ENCODE data around the gene ITPR2.
"Not testable (repeated sequence)": the region's sequence is repeated elsewhere in the genome, so short reads cannot be mapped to it uniquely, and the experiment has no call there.

Gene ITPR2

DNA sequence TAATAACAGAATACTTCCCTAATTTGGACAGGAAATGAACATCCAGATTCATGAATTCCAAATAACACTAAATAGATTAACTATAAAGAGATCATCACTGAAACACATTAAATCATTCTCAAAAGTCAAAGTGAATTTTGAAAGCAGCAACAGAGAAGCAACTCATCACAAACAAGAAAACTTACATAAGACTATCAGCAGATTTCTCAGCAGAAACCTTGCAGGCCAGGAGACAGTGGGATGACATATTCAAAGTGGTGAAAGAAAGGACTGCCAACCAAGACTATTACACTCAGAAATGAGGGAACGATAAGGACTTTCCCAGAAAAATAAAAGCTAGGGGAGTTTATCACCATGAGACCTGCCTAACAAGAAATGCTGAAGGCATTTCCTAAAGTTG is 70.8 kb downstream of the ITPR2 start:
- H3K4me3 ChIP-seq (ENCODE audit: low read length), result no peak overlapping the region
- H3K27ac ChIP-seq (ENCODE audit: low read length), result no peak overlapping the region
- 0 out of 2 replicates have a peak, but pooled peaks cover 3% of the 10 kb centered on the region for H3K4me1 ChIP-seq (ENCODE audit: low read length)
- H3F3A ChIP-seq (ENCODE audit: insufficient read depth, low read length), result no peaks in the 10 kb centered on the region
- no peaks in the 10 kb centered on the region for H3K79me2 ChIP-seq (ENCODE audit: low read length)
- no peak overlapping the region for H3K9ac ChIP-seq (ENCODE audit: low read length)
- H3K9me3 ChIP-seq (replicated peaks; ENCODE audit: insufficient read depth, low read length), result no peaks in the 10 kb centered on the region
- no peaks in the 10 kb centered on the region for H3K36me3 ChIP-seq (replicated peaks; ENCODE audit: insufficient read depth, low read length)
- H4K20me1 ChIP-seq (ENCODE audit: insufficient read depth, low read length), result no peaks in the 10 kb centered on the region
- no peak overlapping the region for H3K4me2 ChIP-seq (ENCODE audit: low read depth, low read length)
- no peaks in the 10 kb centered on the region for H3K27me3 ChIP-seq (replicated peaks; ENCODE audit: insufficient read depth, low read length)
- H2AFZ ChIP-seq (ENCODE audit: low read length), result no peak overlapping the region
- no peak for TF ChIP-seq EZH2phosphoT487 (IDR thresholded peaks at IDR 0.05; ENCODE audit: low read length)
- TF ChIP-seq EZH2 (optimal IDR thresholded peaks at IDR 0.05; ENCODE audit: low read depth, low read length), result no peak
- TF ChIP-seq, protein P1, sequence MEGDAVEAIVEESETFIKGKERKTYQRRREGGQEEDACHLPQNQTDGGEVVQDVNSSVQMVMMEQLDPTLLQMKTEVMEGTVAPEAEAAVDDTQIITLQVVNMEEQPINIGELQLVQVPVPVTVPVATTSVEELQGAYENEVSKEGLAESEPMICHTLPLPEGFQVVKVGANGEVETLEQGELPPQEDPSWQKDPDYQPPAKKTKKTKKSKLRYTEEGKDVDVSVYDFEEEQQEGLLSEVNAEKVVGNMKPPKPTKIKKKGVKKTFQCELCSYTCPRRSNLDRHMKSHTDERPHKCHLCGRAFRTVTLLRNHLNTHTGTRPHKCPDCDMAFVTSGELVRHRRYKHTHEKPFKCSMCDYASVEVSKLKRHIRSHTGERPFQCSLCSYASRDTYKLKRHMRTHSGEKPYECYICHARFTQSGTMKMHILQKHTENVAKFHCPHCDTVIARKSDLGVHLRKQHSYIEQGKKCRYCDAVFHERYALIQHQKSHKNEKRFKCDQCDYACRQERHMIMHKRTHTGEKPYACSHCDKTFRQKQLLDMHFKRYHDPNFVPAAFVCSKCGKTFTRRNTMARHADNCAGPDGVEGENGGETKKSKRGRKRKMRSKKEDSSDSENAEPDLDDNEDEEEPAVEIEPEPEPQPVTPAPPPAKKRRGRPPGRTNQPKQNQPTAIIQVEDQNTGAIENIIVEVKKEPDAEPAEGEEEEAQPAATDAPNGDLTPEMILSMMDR (IDR thresholded peaks at IDR 0.05; ENCODE audit: low read length), result no peak
- DNase-seq, result no peak
- no peaks in the 10 kb centered on the region for H3K9me2 ChIP-seq (replicated peaks; ENCODE audit: insufficient read depth, low read length)

DNA sequence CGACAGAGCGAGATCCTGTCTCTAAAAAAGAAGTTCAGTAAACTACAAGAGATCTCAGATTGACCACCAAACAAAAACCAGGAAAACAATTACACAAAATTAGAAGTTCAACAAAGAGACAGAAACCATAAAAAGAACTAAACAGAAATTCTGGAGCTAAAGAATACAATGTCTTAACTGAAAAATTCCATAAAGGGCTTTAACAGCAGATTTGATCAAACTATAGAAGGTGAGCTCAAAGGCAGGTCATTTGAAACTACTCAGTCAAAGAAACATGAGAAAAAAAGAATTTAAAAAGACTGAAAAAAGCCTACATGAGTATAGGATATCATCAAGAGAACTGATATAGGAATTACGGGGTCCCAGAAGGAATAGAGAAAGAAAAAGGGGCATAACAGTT is 71.2 kb downstream of the ITPR2 start:
- H3K4me2 ChIP-seq (ENCODE audit: low read depth, low read length), result no peak overlapping the region

DNA sequence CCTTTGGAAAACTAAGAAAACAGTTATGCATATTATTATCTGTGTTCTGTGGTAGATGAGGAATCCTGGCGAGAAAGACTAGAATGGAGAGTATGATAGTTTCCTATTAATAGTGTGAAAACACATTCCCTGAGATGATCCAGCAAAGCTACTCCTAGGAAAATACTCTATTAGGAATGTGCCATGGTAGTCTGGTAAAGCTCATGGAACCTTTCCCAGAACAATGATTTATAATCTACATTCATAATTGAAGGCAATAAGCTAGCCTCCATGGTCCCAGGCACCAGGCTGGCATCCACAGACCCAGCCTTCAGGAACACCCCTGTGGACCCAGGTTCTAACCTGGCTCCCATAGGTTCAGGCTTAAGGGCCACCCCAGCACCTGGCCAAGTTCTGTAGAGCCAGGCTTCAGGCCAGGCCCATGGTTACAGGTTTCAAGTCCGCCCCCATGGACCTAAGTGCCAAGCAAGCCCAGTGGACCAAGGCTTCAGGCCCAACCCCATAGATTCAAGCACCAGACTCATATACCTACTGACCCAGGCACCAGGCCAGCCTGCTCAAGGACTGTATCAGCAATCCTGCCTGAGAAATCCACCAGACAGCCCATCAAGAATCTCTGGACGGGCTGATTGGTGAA is 72.2 kb downstream of the ITPR2 start:
- Histone ChIP-seq H4K20me1 (ENCODE audit: insufficient read depth, low read length) (no peaks in the 10 kb centered on the region), H3K9me3 (replicated peaks; ENCODE audit: insufficient read depth, low read length) (no peaks in the 10 kb centered on the region), H3K27ac (ENCODE audit: low read length) (no peak overlapping the region), H3K36me3 (replicated peaks; ENCODE audit: insufficient read depth, low read length) (no peaks in the 10 kb centered on the region), H3F3A (ENCODE audit: insufficient read depth, low read length) (no peaks in the 10 kb centered on the region), H3K9ac (ENCODE audit: low read length) (no peak overlapping the region), H3K9me2 (replicated peaks; ENCODE audit: insufficient read depth, low read length) (no peaks in the 10 kb centered on the region), H3K27me3 (replicated peaks; ENCODE audit: insufficient read depth, low read length) (no peaks in the 10 kb centered on the region), H3K4me1 (ENCODE audit: low read length) (no peaks in the 10 kb centered on the region), H3K4me3 (ENCODE audit: low read length) (no peak overlapping the region), H3K4me2 (ENCODE audit: low read depth, low read length) (no peak overlapping the region), H2AFZ (ENCODE audit: low read length) (no peak overlapping the region), H3K79me2 (ENCODE audit: low read length) (no peaks in the 10 kb centered on the region)
- TF ChIP-seq EZH2phosphoT487 (IDR thresholded peaks at IDR 0.05; ENCODE audit: low read length), result no peak
- TF ChIP-seq, protein P1 (IDR thresholded peaks at IDR 0.05; ENCODE audit: low read length), result no peak
- no peak for TF ChIP-seq EZH2 (optimal IDR thresholded peaks at IDR 0.05; ENCODE audit: low read depth, low read length)
- no peak for DNase-seq

More for the DNA sequence above, 71.2 kb downstream of the ITPR2 start:
- Histone ChIP-seq H3K27me3 (replicated peaks; ENCODE audit: insufficient read depth, low read length) (no peaks in the 10 kb centered on the region), H4K20me1 (ENCODE audit: insufficient read depth, low read length) (no peaks in the 10 kb centered on the region), H3K9ac (ENCODE audit: low read length) (no peak overlapping the region), H3F3A (ENCODE audit: insufficient read depth, low read length) (no peaks in the 10 kb centered on the region), H3K4me3 (ENCODE audit: low read length) (no peak overlapping the region), H3K4me1 (ENCODE audit: low read length) (no peaks in the 10 kb centered on the region), H3K79me2 (ENCODE audit: low read length) (no peaks in the 10 kb centered on the region), H3K36me3 (replicated peaks; ENCODE audit: insufficient read depth, low read length) (no peaks in the 10 kb centered on the region), H3K9me3 (replicated peaks; ENCODE audit: insufficient read depth, low read length) (no peaks in the 10 kb centered on the region), H2AFZ (ENCODE audit: low read length) (no peak overlapping the region), H3K27ac (ENCODE audit: low read length) (no peak overlapping the region), H3K9me2 (replicated peaks; ENCODE audit: insufficient read depth, low read length) (no peaks in the 10 kb centered on the region)
- TF ChIP-seq, protein P1 (IDR thresholded peaks at IDR 0.05; ENCODE audit: low read length), result no peak
- TF ChIP-seq EZH2phosphoT487 (IDR thresholded peaks at IDR 0.05; ENCODE audit: low read length) (no peak), EZH2 (optimal IDR thresholded peaks at IDR 0.05; ENCODE audit: low read depth, low read length) (no peak)
- no peak for DNase-seq

DNA sequence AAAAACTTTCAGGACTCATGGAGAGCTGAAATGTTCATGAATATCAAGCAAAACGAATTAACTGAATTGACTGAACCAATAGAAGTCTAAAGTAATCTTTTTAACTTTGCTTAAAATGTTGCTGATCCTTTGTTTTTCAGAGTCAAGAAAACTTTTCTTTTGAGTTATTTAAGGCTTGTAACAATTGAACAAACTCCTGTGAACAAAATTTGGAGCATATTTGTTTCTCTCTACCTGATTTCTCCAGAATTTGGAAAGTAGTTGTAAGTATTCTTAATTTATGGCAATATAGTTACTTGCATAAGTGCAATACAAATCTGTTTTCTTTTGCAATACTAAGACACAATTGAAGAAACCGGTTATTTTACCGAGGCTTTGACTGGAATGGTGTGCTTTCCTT is 77.6 kb downstream of the ITPR2 start:
- H3F3A ChIP-seq (ENCODE audit: insufficient read depth, low read length); DNase-seq; H3K79me2 ChIP-seq (ENCODE audit: low read length); H3K9ac ChIP-seq (ENCODE audit: low read length); H3K4me3 ChIP-seq (ENCODE audit: low read length); H3K27ac ChIP-seq (ENCODE audit: low read length); H3K4me2 ChIP-seq (ENCODE audit: low read depth, low read length); H3K9me2 ChIP-seq (replicated peaks; ENCODE audit: insufficient read depth, low read length); H2AFZ ChIP-seq (ENCODE audit: low read length); H3K4me1 ChIP-seq (ENCODE audit: low read length); H4K20me1 ChIP-seq (ENCODE audit: insufficient read depth, low read length); H3K9me3 ChIP-seq (replicated peaks; ENCODE audit: insufficient read depth, low read length); H3K36me3 ChIP-seq (replicated peaks; ENCODE audit: insufficient read depth, low read length); H3K27me3 ChIP-seq (replicated peaks; ENCODE audit: insufficient read depth, low read length): not testable (repeated sequence)

Measured in MM.1S (cell line).